ENCODE measurements around the gene LPGAT1.
"Not testable (repeated sequence)": the region's sequence is repeated elsewhere in the genome, so short reads cannot be mapped to it uniquely, and the experiment has no call there.

Gene LPGAT1

DNA sequence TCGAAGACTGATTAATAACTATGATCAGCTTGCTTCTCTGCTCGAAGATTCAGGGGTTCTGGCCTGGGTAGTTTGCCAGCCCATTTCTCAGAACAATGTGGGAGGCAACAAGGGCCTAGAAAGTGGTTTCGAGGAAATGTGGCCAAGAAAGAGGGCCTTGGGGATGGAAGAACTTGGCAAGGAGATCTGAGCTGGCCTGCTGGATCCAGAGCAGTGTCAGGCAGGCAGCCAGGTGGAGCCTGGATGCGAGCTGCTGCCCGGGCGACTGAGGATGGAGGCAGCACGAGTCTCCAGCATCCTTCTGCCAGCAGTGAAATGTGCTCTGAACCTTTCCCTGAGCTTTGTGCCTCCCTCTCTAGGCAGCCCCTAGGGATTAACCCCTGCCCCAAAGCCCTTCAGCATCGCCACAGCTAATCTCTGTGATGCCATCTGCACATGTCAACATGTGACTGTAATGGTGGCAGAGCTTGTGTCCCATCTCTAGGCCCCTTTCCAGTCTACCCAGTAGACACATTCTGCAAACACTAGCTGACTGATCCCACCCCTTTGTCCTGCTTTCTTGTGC lies 94.1 kb downstream of the LPGAT1 start:
- no peak for DNase-seq (ENCODE audit: extremely low read depth in 1 of 2, low read depth in 1 of 2)

DNA sequence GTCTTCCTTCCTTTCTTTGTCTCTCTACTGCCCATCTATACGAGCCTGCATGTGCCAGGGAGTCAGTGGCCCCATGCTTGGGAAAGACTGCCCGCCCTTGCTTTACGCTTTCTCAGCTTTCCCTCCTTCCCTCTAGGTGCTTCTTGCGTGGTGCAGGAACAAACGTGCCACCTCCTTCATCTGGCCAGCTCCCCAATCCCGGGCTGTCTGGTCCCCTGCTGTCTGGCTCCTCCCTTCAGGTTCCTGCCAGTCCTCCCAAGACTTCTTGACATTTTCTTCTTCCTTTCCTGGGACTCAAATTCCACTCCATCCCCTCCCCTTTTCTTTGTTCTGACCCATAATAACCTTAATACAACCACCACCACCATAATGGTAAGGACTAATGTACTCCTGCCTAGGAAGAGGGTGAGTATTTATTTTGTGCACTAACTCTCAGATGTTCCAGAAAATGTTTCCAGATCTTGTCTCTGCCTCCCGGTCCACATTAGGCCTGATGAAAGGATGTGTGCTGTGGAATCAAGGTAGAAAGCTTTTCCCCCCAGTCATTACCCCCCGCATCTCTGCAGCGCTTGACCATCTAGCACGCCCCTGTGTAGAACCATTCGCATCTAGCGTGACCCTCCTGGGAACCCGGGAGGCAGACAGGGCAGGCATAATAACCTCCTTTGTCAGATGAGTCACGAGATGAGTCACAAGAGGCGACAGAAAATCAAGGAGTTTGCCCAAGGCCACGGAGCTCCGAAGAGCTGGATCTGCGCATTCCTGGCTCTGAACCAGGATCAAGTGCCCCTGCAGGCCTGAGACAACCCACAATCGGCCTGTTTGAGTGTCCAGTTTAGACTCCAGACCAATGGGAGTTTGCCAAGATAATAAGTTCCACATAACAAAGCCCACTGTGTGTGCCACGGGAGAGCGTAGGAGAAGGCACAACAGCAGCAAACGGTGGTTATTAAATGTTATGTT lies 95.1 kb downstream of the LPGAT1 start:
- DNase-seq (ENCODE audit: extremely low read depth in 1 of 2, low read depth in 1 of 2) = no peak

DNA sequence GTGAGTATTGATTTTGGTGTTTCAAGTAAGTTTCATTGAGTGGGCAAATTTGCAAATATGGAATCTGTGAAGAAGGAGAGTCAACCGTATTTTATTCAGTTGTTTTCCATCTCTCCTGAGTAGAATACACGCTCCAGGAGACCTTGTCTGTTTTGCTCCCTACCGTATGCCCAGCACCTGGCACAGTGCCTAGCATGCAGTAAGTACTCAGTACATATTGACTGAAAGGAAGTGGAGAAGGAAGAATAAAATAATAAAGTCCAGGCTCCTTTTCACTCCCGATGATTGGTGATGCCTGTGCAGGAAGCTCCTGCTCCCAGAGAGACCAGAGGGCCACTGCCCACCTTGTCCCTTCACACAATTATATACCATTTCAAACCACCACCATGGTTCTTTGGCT lies 95.8 kb downstream of the LPGAT1 start:
- DNase-seq (ENCODE audit: extremely low read depth in 1 of 2, low read depth in 1 of 2) = no peak

DNA sequence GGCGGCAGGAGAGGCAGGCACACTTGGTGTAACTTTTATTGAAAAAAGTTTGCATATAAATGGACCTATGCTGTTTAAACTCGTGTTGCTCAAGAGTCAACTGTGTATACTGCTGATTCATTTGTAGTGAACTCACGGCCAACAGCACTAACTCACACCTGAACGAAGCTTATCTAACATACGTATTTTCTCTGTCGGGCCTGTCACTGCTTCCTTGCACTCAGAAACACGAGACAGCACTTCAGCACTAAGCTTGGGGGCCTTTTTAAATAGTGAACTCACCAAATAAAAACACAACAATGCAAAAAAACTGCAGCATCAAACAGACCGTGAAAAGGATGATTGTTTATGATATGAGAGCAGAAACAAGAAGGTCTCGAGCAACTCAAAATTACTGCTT lies 96.2 kb downstream of the LPGAT1 start:
- DNase-seq (ENCODE audit: extremely low read depth in 1 of 2, low read depth in 1 of 2) = no peak

DNA sequence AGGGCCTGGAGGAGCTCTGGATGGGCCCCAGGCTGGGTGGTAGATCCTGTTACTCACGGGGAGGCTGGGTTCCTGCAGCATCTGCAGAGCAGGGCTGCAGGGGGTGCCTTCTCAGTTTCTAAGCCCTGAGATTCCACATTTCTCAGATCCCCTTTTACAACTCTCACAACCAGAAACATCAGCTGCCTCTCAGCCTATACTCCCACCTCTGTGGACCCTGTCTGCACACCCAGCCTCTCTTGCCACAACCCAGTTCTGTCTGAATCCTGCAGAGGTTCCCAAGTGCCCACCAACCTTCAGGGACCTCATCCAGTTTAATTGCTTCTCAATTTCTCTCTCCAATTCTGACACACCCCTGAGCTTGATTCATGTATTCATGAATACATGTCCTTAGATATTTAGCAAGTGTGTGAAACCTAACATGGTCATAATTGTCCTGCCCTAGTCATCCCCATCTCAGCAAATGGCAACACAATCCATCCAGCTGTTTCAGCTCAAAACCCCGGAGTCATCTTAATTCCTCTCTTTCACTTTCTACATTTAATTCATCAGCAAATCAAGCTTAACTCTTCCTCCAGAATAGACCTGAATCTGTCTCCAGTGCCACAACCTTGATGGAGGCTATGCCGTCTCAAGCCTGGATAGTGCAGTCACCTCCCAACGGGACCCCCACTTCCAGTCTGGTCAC lies 98.1 kb downstream of the LPGAT1 start:
- DNase-seq (ENCODE audit: extremely low read depth in 1 of 2, low read depth in 1 of 2) = no peak

DNA sequence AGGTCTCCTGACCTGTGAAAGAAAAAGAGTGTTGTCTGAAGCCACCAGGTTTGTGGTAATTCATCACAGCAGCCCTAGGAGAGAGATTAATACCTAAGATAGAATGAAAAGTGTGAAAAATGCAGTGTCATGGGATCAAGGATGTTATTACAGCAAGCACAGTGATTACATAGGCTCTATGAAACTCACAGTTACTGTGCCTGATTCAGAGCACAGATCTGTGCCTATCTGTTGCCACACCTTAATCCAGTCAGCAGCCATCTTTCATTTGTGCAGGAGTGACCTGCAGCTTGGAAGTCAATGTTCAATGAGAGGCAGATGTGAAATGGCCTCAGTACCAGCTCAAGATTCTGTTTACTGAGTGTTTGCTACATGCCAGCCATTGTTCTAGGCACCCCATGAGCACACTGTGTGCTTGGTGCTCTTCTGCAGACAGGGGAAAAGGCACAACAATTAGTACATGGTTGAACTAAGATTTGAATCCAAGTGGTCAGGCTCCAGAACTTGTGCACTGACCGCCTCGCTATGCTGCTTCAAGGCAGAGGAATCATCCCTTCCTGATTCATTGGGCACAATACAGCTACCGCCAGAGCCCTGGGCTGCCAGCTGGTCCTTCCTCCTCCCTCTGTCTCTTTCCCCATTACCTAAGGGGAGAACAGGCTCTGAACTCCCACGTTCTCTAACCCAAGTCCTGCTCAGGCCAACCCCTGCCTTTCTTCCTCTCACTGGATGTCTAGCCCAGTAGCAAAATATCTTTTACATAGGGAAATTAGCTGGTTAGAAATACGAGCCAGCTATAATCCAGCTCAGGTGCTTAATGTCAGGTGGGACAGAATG lies 98.9 kb downstream of the LPGAT1 start:
- no peak for DNase-seq (ENCODE audit: extremely low read depth in 1 of 2, low read depth in 1 of 2)

DNA sequence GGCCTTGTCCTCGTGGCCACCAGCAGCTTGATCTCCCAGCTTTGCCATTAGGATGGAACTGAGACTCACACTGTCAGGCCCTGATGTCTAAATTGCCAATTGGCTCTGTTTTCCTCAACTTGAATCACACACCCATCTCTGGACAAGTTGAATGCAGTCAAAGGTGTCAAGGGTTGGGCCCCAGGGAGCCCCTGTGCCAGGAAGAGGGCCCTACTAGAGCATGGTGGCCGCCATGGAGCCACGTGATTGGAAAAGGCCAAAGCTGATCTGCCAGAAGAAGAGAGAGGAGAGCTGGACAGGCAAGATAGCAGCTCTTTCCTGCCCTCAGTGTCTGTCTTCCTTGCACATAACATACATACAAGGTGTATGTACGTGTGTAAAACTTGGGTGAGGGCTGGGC lies 100.2 kb downstream of the LPGAT1 start:
- no peak for DNase-seq (ENCODE audit: extremely low read depth in 1 of 2, low read depth in 1 of 2)

DNA sequence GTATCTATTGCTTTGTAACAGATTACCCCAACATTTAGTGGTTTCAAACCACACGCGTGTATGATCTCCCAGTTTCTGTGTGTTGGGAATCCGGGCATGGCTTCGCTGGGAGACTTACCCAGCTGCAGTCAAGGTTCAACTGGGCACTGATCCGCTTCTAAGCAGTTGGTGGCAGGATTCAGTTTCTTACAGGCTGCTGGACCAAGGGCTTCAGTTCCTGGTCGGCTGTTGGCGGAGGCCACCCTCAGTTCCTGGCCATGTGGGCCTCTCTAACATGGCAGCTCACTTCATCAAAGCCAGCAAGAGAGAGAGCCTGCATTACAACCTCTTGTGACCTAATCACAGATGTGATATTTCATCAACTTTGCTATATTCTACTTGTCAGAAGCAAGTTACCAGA lies 101.3 kb downstream of the LPGAT1 start:
- DNase-seq (ENCODE audit: extremely low read depth in 1 of 2, low read depth in 1 of 2) = no peak

DNA sequence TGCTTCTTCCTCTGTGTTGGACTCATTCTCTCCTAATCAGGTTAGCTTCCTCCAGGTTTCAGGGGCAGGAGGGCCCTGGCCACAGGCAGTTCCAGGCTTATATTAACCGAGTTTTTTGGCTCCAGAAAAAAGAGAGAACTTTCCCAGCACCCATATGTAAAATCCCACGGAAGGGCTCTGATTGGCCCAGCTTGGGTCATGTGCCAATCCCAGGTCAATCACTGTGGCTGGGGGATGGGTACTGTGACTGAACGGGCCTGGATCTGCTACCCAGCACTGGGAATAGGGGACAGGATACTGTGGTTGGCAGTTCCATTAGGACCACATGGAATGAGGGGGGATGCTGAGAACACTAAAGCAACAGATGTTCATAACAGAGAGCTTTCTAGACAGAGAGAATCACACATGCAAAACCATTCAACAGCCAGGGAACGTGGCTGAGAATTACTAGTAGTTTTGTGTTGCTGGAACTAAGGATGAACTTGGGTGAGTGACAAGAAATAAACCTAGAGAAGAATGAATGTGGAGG lies 104.0 kb downstream of the LPGAT1 start:
- no peak for DNase-seq (ENCODE audit: extremely low read depth in 1 of 2, low read depth in 1 of 2)

DNA sequence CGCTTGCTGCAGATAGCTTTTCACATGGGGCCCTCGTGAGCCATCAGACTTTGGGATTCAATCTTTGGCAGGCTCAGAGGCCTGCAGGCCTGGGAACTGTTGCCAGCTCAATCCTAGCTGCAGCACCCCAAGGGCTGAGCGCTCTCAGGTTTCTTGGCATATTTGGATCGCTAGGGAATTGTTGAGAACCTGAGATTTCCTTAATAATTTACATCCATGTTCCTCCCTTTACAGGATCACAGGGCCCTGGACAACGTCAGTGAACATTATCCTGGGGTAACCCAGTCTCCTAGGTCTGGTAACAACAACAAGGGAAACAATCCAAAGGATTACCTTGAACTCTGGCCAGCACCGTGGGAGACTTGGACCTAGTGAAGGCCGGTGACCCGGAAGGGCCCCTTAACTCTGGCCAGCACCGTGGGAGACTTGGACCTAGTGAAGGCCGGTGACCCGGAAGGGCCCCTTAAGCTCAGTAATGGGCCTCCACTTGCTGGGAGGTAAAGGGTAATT lies 105.8 kb downstream of the LPGAT1 start:
- no peak for DNase-seq (ENCODE audit: extremely low read depth in 1 of 2, low read depth in 1 of 2)

DNA sequence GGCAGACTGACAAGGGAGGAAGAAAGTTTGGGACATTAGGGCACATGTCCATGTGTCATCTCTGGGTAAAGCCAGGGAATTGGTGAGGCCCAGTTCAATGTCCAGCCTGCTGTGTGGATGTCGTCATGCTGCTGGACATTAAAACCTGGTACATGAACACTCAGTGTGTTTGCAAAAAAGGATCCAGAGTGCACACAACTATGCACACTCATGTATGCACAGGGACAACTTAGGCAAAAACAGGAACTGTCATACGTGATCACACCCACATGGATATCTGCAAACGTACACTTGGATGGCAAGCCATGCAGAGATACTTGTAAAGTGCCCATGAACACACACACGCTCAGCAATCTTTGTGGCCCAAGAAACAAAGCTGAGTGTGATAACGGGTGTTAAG lies 107.3 kb downstream of the LPGAT1 start:
- no peak for DNase-seq (ENCODE audit: extremely low read depth in 1 of 2, low read depth in 1 of 2)

DNA sequence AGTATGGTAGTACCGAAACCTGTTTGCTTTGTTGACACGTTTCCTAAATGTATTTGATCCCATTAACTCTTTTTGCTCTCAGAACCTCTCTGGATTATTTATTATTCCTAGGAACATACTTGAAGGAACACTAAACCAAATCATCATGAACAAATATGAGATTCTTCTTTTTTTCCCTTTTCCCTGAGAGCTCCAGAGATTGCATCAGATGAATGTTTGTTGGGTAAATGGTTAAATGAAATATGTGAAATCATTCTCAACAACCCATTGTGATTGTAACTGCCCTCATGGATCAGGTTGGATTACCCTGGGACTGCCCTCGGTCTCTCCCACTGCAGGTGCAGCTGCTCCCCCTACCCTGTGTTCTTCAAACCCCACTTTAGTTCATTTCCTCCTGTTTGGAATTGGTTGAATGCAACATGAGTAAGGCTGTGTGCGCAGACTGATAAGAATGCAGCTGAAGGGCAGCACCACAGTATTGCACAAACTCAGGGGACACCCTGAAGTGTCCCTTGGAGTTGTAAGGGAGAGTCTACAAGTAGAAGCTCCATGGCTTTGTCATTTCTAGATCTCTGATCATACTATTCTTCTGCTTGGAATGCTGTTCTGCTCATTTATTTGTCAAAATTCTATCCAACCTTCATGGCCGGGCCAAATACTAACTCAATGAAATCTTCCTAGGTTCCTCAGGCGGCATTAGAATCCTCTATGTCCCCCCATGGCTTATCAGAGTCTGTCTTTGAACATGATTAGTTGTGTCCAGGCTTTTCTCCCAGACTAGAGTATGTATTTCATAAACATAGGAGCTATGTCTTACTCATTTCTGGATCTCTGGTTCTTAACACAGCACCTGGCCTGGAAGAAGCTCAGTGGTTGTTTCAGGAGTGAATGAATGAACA lies 108.0 kb downstream of the LPGAT1 start:
- DNase-seq (ENCODE audit: extremely low read depth in 1 of 2, low read depth in 1 of 2) = no peak

DNA sequence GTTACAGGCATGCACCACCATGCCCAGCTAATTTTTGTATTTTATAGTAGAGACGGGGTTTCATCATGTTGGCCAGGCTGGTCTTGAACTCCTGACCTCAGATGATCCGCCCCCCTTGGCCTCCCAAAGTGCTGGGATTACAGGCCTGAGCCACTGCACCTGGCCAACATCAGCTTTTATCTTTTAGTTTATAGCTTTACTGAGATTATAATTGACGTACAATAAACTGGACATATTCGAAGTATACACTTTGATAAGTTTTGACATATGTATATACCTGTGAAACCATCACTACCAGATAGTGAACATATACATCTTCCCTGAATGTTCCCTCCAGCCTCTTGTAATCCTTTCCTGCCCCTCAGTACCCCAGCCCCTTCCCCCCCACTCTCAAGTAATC lies 114.0 kb downstream of the LPGAT1 start:
- not testable (repeated sequence) for DNase-seq (ENCODE audit: extremely low read depth in 1 of 2, low read depth in 1 of 2)

DNA sequence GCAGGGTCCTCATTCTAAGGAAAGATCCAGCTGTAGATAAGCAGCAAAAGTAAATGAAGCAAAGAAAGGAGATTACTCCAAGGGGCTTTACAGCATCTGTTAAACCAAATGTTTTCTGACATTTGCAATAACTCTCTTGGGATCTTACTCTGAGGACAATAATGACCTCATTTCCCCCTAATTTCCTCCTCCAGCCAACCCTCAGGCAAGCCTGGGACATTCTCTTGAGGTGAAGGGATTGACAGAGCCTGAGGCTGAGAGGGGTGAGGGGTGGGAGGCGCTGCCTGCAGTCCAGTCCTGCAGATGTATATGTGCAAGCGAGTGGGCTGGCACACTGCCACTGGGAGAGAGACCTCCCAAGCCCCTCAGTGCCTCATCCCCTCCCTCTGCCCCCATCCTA lies 114.6 kb downstream of the LPGAT1 start:
- no peak for DNase-seq (ENCODE audit: extremely low read depth in 1 of 2, low read depth in 1 of 2)

DNA sequence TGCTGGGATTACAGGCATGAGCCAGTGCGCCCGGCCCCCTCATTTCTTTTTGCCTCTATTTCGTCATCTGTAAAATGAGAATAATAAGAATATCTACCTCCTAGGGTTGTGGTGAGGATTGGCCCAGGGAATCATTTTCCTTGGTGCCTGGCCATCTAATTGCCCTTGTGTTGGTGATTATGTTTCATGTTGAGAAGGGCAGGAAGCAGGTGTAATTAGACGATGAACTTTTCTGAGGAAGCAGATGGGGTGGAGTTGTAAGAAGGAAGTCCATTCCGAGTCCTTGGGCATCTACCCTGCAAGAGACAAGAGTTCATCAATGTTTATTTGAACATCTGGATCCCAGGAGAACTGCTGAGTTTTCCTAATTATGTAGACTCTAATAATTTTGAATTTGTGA lies 116.4 kb downstream of the LPGAT1 start:
- DNase-seq (ENCODE audit: extremely low read depth in 1 of 2, low read depth in 1 of 2) = no peak

DNA sequence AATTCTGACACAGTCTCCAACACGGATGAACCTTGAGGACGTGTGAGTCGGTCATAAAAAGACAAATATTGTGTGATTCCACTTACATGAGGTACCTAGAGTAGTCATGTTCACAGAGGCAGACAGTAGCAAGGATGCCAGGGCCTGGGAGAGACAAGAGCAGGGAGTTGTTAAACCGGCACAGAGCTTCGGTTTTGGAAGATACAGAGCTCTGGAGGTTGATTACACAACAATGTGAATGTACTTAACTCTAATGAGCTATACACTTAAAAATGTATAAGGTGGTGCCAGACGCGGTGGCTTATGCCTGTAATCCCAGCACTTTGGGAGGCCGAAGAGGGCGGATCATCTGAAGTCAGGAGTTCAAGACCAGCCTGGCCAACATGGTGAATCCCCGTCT lies 117.3 kb downstream of the LPGAT1 start:
- no peak for DNase-seq (ENCODE audit: extremely low read depth in 1 of 2, low read depth in 1 of 2)

DNA sequence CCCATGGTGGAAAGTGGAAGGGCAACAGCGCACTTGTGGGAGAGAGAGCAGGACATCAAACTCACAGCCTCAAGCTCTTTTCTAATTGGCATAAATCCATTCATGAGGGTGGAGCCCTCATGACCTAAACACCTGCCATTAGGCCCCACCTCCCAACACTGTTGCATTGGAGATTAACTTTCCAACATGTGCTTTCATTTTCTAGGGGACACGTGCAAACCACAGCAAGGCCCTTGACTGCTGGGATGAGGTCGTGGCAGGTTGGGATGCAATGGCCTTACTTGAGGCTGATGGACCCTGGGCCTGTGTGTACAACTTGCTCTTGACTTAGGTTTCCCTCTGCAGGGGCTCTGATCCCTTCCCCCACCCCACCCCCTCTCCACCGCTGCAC lies 119.3 kb downstream of the LPGAT1 start:
- no peak for DNase-seq (ENCODE audit: extremely low read depth in 1 of 2, low read depth in 1 of 2)

DNA sequence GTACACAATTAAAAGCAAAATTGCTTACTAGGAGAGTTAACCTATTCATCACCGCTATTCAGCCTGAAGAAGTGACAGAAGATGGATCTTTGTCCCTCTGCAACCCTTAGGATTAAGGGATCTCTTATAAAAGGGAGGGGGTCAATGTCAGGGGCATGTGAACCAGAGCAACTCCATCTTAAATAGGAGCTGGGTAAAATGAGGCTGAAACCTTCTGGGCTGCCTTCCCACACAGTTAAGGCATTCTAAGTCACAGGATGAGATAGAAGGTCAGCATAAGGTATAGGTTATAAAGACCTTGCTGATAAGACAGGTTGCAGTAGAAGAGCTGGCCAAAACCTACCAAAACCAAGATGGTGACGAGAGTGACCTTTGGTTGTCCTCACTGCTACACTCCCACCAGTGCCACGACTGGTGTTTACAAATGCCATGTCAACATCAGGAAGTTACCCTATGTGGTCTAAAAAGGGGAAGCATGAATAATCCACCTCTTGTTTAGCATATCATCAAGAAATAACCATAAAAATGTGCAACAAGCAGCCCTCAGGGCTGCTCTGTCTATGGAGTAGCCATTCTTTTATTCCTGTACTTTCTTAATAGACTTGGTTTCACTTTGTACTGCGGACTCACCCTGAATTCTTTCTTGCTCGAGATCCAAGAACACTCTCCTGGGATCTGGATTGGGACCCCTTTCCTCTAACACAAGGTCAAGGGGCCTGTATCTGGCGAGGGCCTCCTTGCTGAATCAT lies 119.8 kb downstream of the LPGAT1 start:
- no peak for DNase-seq (ENCODE audit: extremely low read depth in 1 of 2, low read depth in 1 of 2)

DNA sequence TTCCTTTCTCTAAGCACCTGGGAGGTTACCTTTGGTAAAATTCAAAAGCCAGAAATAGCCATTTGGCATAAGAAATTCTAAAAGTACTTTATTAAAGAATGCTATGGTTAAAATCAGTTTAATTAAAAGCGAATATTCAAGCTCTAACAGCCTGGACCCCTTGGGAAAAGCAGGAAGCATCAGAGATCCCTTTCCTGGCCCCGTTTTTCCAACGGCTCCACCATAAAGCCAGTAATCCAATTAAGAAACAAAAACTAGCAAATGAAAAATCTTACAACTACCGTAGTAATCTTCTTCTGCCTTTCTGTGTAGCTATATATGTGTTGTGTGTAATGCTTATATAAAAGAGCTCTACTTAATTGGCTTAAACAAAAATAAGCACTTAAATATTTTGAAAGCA lies 121.6 kb downstream of the LPGAT1 start:
- no peak for DNase-seq (ENCODE audit: extremely low read depth in 1 of 2, low read depth in 1 of 2)
